ENCODE measurements around the gene ZNF423.

Gene ZNF423

DNA sequence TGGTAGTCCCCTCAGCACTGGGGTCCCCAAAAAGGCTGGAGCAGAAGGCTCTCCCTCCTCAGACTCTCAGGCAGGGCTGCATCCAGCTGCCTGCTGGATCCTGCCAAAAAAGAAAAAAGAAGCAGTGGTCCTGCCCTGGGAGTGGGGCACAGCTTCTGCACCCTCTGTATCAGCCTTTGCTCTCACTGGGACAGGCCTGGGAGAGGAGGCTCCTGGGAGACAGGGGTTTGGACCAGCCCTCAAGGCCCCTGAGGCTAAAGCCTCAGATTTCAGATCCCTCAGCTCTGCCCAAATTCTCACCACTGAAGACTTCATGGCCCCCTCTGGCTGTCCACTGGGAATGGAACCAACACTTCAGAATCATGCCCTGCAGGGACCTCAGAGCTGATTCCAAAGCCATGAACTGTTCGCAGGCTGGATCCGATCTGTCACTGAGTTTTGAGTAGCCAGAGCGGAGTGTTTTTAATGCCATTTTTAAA lies 385.4 kb downstream of the ZNF423 start:
- H3K9me3 ChIP-seq (replicated peaks; ENCODE audit: insufficient read depth, low read length), result no peaks in the 10 kb centered on the region
- H2AFZ ChIP-seq (ENCODE audit: low read length), result no peak overlapping the region
- no peaks in the 10 kb centered on the region for H3K27me3 ChIP-seq (replicated peaks; ENCODE audit: insufficient read depth, low read length)
- no peaks in the 10 kb centered on the region for H3K79me2 ChIP-seq (ENCODE audit: low read length)
- DNase-seq, result no peak
- H4K20me1 ChIP-seq (ENCODE audit: insufficient read depth, low read length), result no peaks in the 10 kb centered on the region
- H3K9ac ChIP-seq (ENCODE audit: low read length), result no peak overlapping the region
- H3K27ac ChIP-seq (ENCODE audit: low read length), result no peak overlapping the region
- H3F3A ChIP-seq (ENCODE audit: insufficient read depth, low read length), result no peaks in the 10 kb centered on the region
- no peak overlapping the region for H3K4me2 ChIP-seq (ENCODE audit: low read depth, low read length)
- H3K4me3 ChIP-seq (ENCODE audit: low read length), result no peak overlapping the region
- TF ChIP-seq EZH2 (optimal IDR thresholded peaks at IDR 0.05; ENCODE audit: low read depth, low read length) (no peak), EZH2phosphoT487 (IDR thresholded peaks at IDR 0.05; ENCODE audit: low read length) (no peak)
- TF ChIP-seq, protein P1, sequence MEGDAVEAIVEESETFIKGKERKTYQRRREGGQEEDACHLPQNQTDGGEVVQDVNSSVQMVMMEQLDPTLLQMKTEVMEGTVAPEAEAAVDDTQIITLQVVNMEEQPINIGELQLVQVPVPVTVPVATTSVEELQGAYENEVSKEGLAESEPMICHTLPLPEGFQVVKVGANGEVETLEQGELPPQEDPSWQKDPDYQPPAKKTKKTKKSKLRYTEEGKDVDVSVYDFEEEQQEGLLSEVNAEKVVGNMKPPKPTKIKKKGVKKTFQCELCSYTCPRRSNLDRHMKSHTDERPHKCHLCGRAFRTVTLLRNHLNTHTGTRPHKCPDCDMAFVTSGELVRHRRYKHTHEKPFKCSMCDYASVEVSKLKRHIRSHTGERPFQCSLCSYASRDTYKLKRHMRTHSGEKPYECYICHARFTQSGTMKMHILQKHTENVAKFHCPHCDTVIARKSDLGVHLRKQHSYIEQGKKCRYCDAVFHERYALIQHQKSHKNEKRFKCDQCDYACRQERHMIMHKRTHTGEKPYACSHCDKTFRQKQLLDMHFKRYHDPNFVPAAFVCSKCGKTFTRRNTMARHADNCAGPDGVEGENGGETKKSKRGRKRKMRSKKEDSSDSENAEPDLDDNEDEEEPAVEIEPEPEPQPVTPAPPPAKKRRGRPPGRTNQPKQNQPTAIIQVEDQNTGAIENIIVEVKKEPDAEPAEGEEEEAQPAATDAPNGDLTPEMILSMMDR (IDR thresholded peaks at IDR 0.05; ENCODE audit: low read length), result no peak
- no peaks in the 10 kb centered on the region for H3K36me3 ChIP-seq (replicated peaks; ENCODE audit: insufficient read depth, low read length)
- no peaks in the 10 kb centered on the region for H3K4me1 ChIP-seq (ENCODE audit: low read length)
- no peaks in the 10 kb centered on the region for H3K9me2 ChIP-seq (replicated peaks; ENCODE audit: insufficient read depth, low read length)

DNA sequence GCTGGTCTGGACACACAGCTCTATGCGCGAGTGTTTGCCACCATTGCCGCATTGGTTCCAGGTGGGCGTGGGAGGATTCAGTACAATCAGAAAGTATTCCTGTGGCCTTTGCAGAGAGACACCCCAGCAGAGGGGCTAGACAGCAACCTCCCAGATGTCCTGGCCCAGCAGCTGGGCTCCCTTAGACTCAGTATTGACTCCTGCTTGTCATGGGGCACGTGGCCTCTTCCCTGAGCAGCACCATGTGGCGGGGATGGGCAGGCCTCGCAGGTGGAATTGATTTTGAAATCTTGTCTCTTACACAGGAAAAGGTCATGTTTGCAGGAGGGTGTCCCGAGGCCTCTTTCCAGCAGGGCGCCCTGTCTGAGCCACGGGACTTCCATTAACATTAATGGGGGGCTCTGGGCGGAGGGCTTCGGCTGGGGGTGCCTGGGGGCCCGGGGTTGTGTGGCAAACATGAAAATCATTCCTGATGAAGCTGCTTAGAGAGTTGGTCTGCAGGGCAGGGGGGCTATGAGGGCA lies 385.9 kb downstream of the ZNF423 start:
- Histone ChIP-seq H3F3A (ENCODE audit: insufficient read depth, low read length) (no peaks in the 10 kb centered on the region), H3K36me3 (replicated peaks; ENCODE audit: insufficient read depth, low read length) (no peaks in the 10 kb centered on the region), H3K27me3 (replicated peaks; ENCODE audit: insufficient read depth, low read length) (no peaks in the 10 kb centered on the region), H3K27ac (ENCODE audit: low read length) (no peak overlapping the region), H3K4me1 (ENCODE audit: low read length) (no peaks in the 10 kb centered on the region), H3K4me3 (ENCODE audit: low read length) (no peak overlapping the region), H3K79me2 (ENCODE audit: low read length) (no peaks in the 10 kb centered on the region), H3K9ac (ENCODE audit: low read length) (no peak overlapping the region), H3K4me2 (ENCODE audit: low read depth, low read length) (no peak overlapping the region), H2AFZ (ENCODE audit: low read length) (no peak overlapping the region), H3K9me2 (replicated peaks; ENCODE audit: insufficient read depth, low read length) (no peaks in the 10 kb centered on the region), H4K20me1 (ENCODE audit: insufficient read depth, low read length) (no peaks in the 10 kb centered on the region), H3K9me3 (replicated peaks; ENCODE audit: insufficient read depth, low read length) (no peaks in the 10 kb centered on the region)
- no peak for DNase-seq
- no peak for TF ChIP-seq EZH2 (optimal IDR thresholded peaks at IDR 0.05; ENCODE audit: low read depth, low read length)
- TF ChIP-seq, protein P1 (IDR thresholded peaks at IDR 0.05; ENCODE audit: low read length), result no peak
- no peak for TF ChIP-seq EZH2phosphoT487 (IDR thresholded peaks at IDR 0.05; ENCODE audit: low read length)

DNA sequence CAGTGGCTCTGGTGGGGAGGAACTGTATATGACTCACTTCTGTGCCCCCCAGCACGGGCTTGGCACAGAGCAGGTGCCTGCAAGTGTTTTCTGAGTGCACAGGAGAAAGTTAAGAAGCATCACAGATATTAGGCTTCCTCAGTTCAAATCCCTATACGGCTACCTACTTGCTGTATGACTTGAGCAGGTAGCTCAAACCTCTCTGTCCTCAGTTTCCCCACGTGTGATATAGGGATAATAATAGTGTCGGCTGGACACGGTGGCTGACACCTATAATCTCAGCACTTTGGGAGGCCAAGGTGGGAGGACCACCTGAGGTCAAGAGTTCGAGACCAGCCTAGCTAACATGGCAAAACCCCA lies 386.6 kb downstream of the ZNF423 start:
- H3K4me1 ChIP-seq (ENCODE audit: low read length), result no peaks in the 10 kb centered on the region
- DNase-seq, result no peak
- no peak overlapping the region for H3K27ac ChIP-seq (ENCODE audit: low read length)
- H3K4me3 ChIP-seq (ENCODE audit: low read length), result no peak overlapping the region
- H2AFZ ChIP-seq (ENCODE audit: low read length), result no peak overlapping the region
- no peaks in the 10 kb centered on the region for H3K79me2 ChIP-seq (ENCODE audit: low read length)
- no peak overlapping the region for H3K9ac ChIP-seq (ENCODE audit: low read length)
- no peaks in the 10 kb centered on the region for H3K36me3 ChIP-seq (replicated peaks; ENCODE audit: insufficient read depth, low read length)
- no peaks in the 10 kb centered on the region for H3K9me2 ChIP-seq (replicated peaks; ENCODE audit: insufficient read depth, low read length)
- no peaks in the 10 kb centered on the region for H4K20me1 ChIP-seq (ENCODE audit: insufficient read depth, low read length)
- H3K27me3 ChIP-seq (replicated peaks; ENCODE audit: insufficient read depth, low read length), result no peaks in the 10 kb centered on the region
- H3K9me3 ChIP-seq (replicated peaks; ENCODE audit: insufficient read depth, low read length), result no peaks in the 10 kb centered on the region
- H3K4me2 ChIP-seq (ENCODE audit: low read depth, low read length), result no peak overlapping the region
- peaks cover 4% of the 10 kb centered on the region; the same call in 1 of the 2 replicates for H3F3A ChIP-seq (ENCODE audit: insufficient read depth, low read length)
- TF ChIP-seq EZH2 (optimal IDR thresholded peaks at IDR 0.05; ENCODE audit: low read depth, low read length), result no peak
- TF ChIP-seq, protein P1 (IDR thresholded peaks at IDR 0.05; ENCODE audit: low read length), result no peak
- TF ChIP-seq EZH2phosphoT487 (IDR thresholded peaks at IDR 0.05; ENCODE audit: low read length), result no peak

All from MM.1S (cell line).